OCI-LY7 (cell line): ENCODE results near the gene ADGRG4. TPM values are rescaled to one million over a fixed set of nuclear protein-coding genes. Genes with fewer than 3 reads are reported as not detected.
A peak's percentile ranks its signal among the peaks of the same experiment; 100 is the strongest.
"Not testable (repeated sequence)": the region's sequence is repeated elsewhere in the genome, so short reads cannot be mapped to it uniquely, and the experiment has no call there.

Source experiments
- Bru-seq: library from RNA; stranded (reverse); fragments of 400-500 nt; gene quantifications from one replicate; lab custom pipeline; 2021; lab: Mats Ljungman, UMichigan
- BruChase-seq, 2 experiments: library from RNA; stranded (reverse); fragments of 400-500 nt; gene quantifications; one replicate each; lab custom pipeline; 2021; lab: Mats Ljungman, UMichigan
- BruUV-seq: library from RNA; stranded (reverse); fragments of 400-500 nt; replicated peaks from 2 replicates; lab custom pipeline; 2021; lab: Mats Ljungman, UMichigan
- CTCF ChIA-PET: fragments of 300-600 bp; sonication (Branson Sonifier 250); formaldehyde crosslinking; loops from one replicate; lab custom pipeline; 2022; ENCODE audit warnings: antibody characterized with exemption; ENCODE audit not compliant: unreplicated experiment; lab: Charles Lee
- POLR2A ChIA-PET: fragments of 300-600 bp; sonication (Branson Sonifier 250); formaldehyde crosslinking; loops from one replicate; lab custom pipeline; 2022; ENCODE audit warnings: antibody characterized with exemption; lab: Charles Lee
- DNase-seq: peaks from one replicate; pipeline ENCODE4 v3.0.0-alpha.2; 2015; ENCODE audit warnings: low spot score
- H2AFZ ChIP-seq: fragments of 200-600 bp; sonication (generic), shearing (Covaris generic); 2 replicates; pipeline ENCODE4 v1.6.1; 2014; ENCODE audit warnings: mild to moderate bottlenecking, antibody characterized with exemption, low read length, moderate library complexity
- H3K27ac ChIP-seq: fragments of 200-600 bp; sonication (generic); 2 replicates; pipeline ENCODE4 v1.5.1; 2014; ENCODE audit warnings: mixed run types, low read depth, mild to moderate bottlenecking, moderate library complexity, low read length, inconsistent platforms; ENCODE audit not compliant: poor library complexity, severe bottlenecking
- H3K36me3 ChIP-seq: fragments of 200-600 bp; sonication (generic); 2 replicates; pipeline ENCODE4 v1.6.1; 2014; ENCODE audit warnings: mild to moderate bottlenecking, antibody characterized with exemption, low read length, moderate library complexity, mixed read lengths; ENCODE audit not compliant: insufficient read depth
- H3K4me1 ChIP-seq: fragments of 200-600 bp; sonication (generic); 2 replicates; pipeline ENCODE4 v1.5.1; 2014; ENCODE audit warnings: mild to moderate bottlenecking, low read length; ENCODE audit not compliant: insufficient read depth, poor library complexity, severe bottlenecking
- H3K4me2 ChIP-seq: fragments of 200-600 bp; sonication (generic); 2 replicates; pipeline ENCODE4 v1.6.1; 2014; ENCODE audit warnings: mild to moderate bottlenecking, low read length
- H3K4me3 ChIP-seq: fragments of 200-600 bp; sonication (generic); 2 replicates; pipeline ENCODE4 v1.5.1; 2014; ENCODE audit warnings: mild to moderate bottlenecking, low read depth, low read length; ENCODE audit not compliant: poor library complexity, severe bottlenecking
- H3K79me2 ChIP-seq: fragments of 200-600 bp; sonication (generic); 2 replicates; pipeline ENCODE4 v1.6.1; 2016; ENCODE audit warnings: low read depth, mild to moderate bottlenecking, low read length, moderate library complexity, mixed read lengths; ENCODE audit not compliant: insufficient read depth
- H3K9me2 ChIP-seq: fragments of 200-600 bp; sonication (generic); 2 replicates; pipeline ENCODE4 v1.6.1; 2016; ENCODE audit warnings: mild to moderate bottlenecking, low read length, mixed read lengths; ENCODE audit not compliant: insufficient read depth
- H3K9me3 ChIP-seq: fragments of 200-600 bp; sonication (generic); 2 replicates; pipeline ENCODE4 v1.6.1; 2014; ENCODE audit warnings: mild to moderate bottlenecking, mixed run types, low read length, mixed read lengths
- H4K20me1 ChIP-seq: fragments of 200-600 bp; sonication (generic); 2 replicates; pipeline ENCODE4 v1.6.1; 2014; ENCODE audit warnings: mild to moderate bottlenecking, antibody characterized with exemption, low read length, moderate library complexity, mixed read lengths; ENCODE audit not compliant: insufficient read depth
- CTCF ChIP-seq: fragments of 200-600 bp; sonication (generic); conservative IDR thresholded peaks from 2 replicates; pipeline ENCODE4 v1.5.1; 2014; ENCODE audit warnings: mild to moderate bottlenecking, antibody characterized with exemption, low read length, moderate library complexity, mixed read lengths
- EZH2phosphoT487 ChIP-seq: fragments of 200-600 bp; sonication (generic); IDR thresholded peaks from 2 replicates; pipeline ENCODE4 v1.6.1; 2018; ENCODE audit warnings: low read depth, borderline replicate concordance, mild to moderate bottlenecking, mixed run types, antibody characterized with exemption, low read length, moderate library complexity, mixed read lengths
- intact Hi-C: fragments of 100-400 bp; cut with micrococcal nuclease; formaldehyde crosslinking; loops from one replicate; pipeline ENCODE4 v1.10.0; 2022; ENCODE audit not compliant: unreplicated experiment
- long read RNA-seq: library from polyadenylated mRNA; stranded (forward); transcript quantifications from one replicate; pipeline ENCODE4 v2.0.0, GENCODE V29; 2022
- total RNA-seq, 2 experiments: library from RNA; depleted of rRNA in 1 of 2; stranded (reverse); fragments of >200 nt in 1 of 2; shearing (Covaris generic) in 1 of 2; gene quantifications; 2 replicates each; pipeline ENCODE4 v1.2.3, GENCODE V29; 2014 to 2022

ADGRG4 gene
- total RNA-seq (2014; rRNA removed; shearing (Covaris generic)) (not detected in 2 replicates), total RNA-seq (2022) (not detected in 2 replicates), Bru-seq, nascent RNA (not detected), BruChase-seq, experiment 1, labeled RNA remaining after a 6-hour chase (not detected), BruChase-seq, experiment 2, labeled RNA remaining after a 2-hour chase (not detected)
- long read RNA-seq: 0 reads

- H3K79me2 ChIP-seq, CTCF ChIA-PET, H2AFZ ChIP-seq, H3K4me1 ChIP-seq, H3K36me3 ChIP-seq, H3K9me2 ChIP-seq, BruUV-seq, DNase-seq, H3K27ac ChIP-seq, H4K20me1 ChIP-seq, H3K9me3 ChIP-seq, intact Hi-C loops, POLR2A ChIA-PET, H3K4me2 ChIP-seq, H3K4me3 ChIP-seq: not testable (repeated sequence)
Measured at GRCh38 chrX:136300721-136301120, at the start of gene ADGRG4. ADGRG4 (plus strand) TSS chrX:136300963; CDS start chrX:136308778, 7,815 bp downstream.

- Histone ChIP-seq H3K79me2 (no peaks in the 10 kb centered on the region), H3K9me2 (no peaks in the 10 kb centered on the region), H3K4me3 (peak within 1 kb of the TSS; percentile 90), H3K4me1 (peaks cover 9% of the 10 kb centered on the region), H3K36me3 (no peaks in the 10 kb centered on the region), H2AFZ (peak within 1 kb of the TSS; percentile 86), H3K27ac (no peak within 1 kb of the TSS), H3K4me2 (peak within 1 kb of the TSS; percentile 83), H4K20me1 (no peaks in the 10 kb centered on the region; the same call in 1 of the 2 replicates), H3K9me3 (no peaks in the 10 kb centered on the region)
- ChIA-PET POLR2A (interaction anchor here (0.6 kb wide), 1 partner anchor 94 kb away, joined by 3 read pairs; no protein-coding TSS in a partner anchor), CTCF (no interaction called here)
- TF ChIP-seq EZH2phosphoT487 (no peak), CTCF (no peak)
- BruUV-seq: no TSS peak
- peak; percentile 76 for DNase-seq
- intact Hi-C loops: no loop called here
Measured at GRCh38 chrX:136251041-136251991, 49.4 kb upstream of the ADGRG4 start, which contains the start of gene MAP7D3. MAP7D3 (minus strand) TSS chrX:136251400; CDS start chrX:136251358, 42 bp downstream.

- no TSS peak for BruUV-seq
- no peak overlapping the region for H3K4me2 ChIP-seq
- no peaks in the 10 kb centered on the region for H3K9me2 ChIP-seq
- TF ChIP-seq EZH2phosphoT487: no peak
- no peak for TF ChIP-seq CTCF
- no peaks in the 10 kb centered on the region for H3K79me2 ChIP-seq
- H3K27ac ChIP-seq: no peak overlapping the region
- intact Hi-C loops: no loop called here
- peaks cover 4% of the 10 kb centered on the region for H3K4me1 ChIP-seq
- H3K4me3 ChIP-seq: no peak overlapping the region
- CTCF ChIA-PET: no interaction called here
- POLR2A ChIA-PET: no interaction called here
- no peaks in the 10 kb centered on the region for H3K9me3 ChIP-seq
- DNase-seq: no peak
- H3K36me3 ChIP-seq: no peaks in the 10 kb centered on the region
- H2AFZ ChIP-seq: no peak overlapping the region
- no peaks in the 10 kb centered on the region for H4K20me1 ChIP-seq
Measured at GRCh38 chrX:136255541-136255940, 45.2 kb upstream of the ADGRG4 start.
